ENCODE results near the gene TAOK1.
A peak's percentile ranks its signal among the peaks of the same experiment; 100 is the strongest.

Gene TAOK1

GRCh38 chr17:29379084-29379991, 10.8 kb upstream of the TAOK1 start:
- FAIRE-seq = no peak

- FAIRE-seq = no peak
Observed at GRCh38 chr17:29383686-29384085, 6.5 kb upstream of the TAOK1 start.

GRCh38 chr17:29384901-29385300, 5.3 kb upstream of the TAOK1 start:
- no peak for FAIRE-seq

- no peak for FAIRE-seq
Observed at GRCh38 chr17:29386760-29387159, 3.4 kb upstream of the TAOK1 start.

GRCh38 chr17:29388937-29389336, 1.2 kb upstream of the TAOK1 start:
- no peak for FAIRE-seq

- FAIRE-seq = no peak
Observed at GRCh38 chr17:29390851-29391631, 878 bp downstream of the TAOK1 start.

- peak; percentile 11 for FAIRE-seq
Observed at GRCh38 chr17:29393436-29393835, 3.3 kb downstream of the TAOK1 start.

- no peak for FAIRE-seq
Observed at GRCh38 chr17:29394761-29395160, 4.6 kb downstream of the TAOK1 start.

- no peak for FAIRE-seq
Observed at GRCh38 chr17:29396066-29396465, 5.9 kb downstream of the TAOK1 start.

- FAIRE-seq = no peak
Observed at GRCh38 chr17:29399634-29400033, 9.5 kb downstream of the TAOK1 start.

- no peak for FAIRE-seq
Observed at GRCh38 chr17:29400818-29401217, 10.7 kb downstream of the TAOK1 start.

- no peak for FAIRE-seq
Observed at GRCh38 chr17:29401258-29401657, 11.1 kb downstream of the TAOK1 start.

- FAIRE-seq = no peak
Observed at GRCh38 chr17:29407856-29408255, 17.7 kb downstream of the TAOK1 start.

- no peak for FAIRE-seq
Observed at GRCh38 chr17:29409963-29410362, 19.8 kb downstream of the TAOK1 start.

- no peak for FAIRE-seq
Observed at GRCh38 chr17:29412780-29413565, 22.8 kb downstream of the TAOK1 start.

- no peak for FAIRE-seq
Observed at GRCh38 chr17:29420128-29420527, 30.0 kb downstream of the TAOK1 start.

- FAIRE-seq = no peak
Observed at GRCh38 chr17:29430275-29430674, 40.1 kb downstream of the TAOK1 start.

GRCh38 chr17:29433541-29433940, 43.4 kb downstream of the TAOK1 start:
- no peak for FAIRE-seq

- FAIRE-seq = no peak
Observed at GRCh38 chr17:29434550-29434949, 44.4 kb downstream of the TAOK1 start.

GRCh38 chr17:29442451-29442850, 52.3 kb downstream of the TAOK1 start:
- FAIRE-seq = no peak

- FAIRE-seq = no peak
Observed at GRCh38 chr17:29443041-29443739, 53.0 kb downstream of the TAOK1 start.

GRCh38 chr17:29444589-29444988, 54.4 kb downstream of the TAOK1 start:
- no peak for FAIRE-seq

GRCh38 chr17:29445844-29446243, 55.7 kb downstream of the TAOK1 start:
- FAIRE-seq = peak; percentile 19

All from A204.1 (cell line).